Neural cell (in vitro differentiated cells): ENCODE measurements around the gene LUZP1. TPM values are rescaled to one million over a fixed set of nuclear protein-coding genes. Genes with fewer than 3 reads are reported as not detected.

Experiments used
- H2AFZ ChIP-seq: fragments of 200-600, 300-800 bp; sonication (generic), shearing (Covaris generic); 2 replicates; pipeline ENCODE4 v1.6.0; 2014; ENCODE audit warnings: low read depth, mild to moderate bottlenecking, antibody characterized with exemption, low read length, moderate library complexity
- H3F3A ChIP-seq: fragments of 200-600 bp; shearing (Covaris generic); 2 replicates; pipeline ENCODE4 v1.6.1; 2016; ENCODE audit warnings: mild to moderate bottlenecking, moderate library complexity, mixed read lengths, antibody characterized with exemption, low read length; ENCODE audit not compliant: insufficient read depth, poor library complexity, severe bottlenecking
- H3K27ac ChIP-seq: fragments of 200-600, 300-800 bp; sonication (generic), shearing (Covaris generic); 2 replicates; pipeline ENCODE4 v1.5.1; 2014; ENCODE audit warnings: mild to moderate bottlenecking, low read length, moderate library complexity
- H3K27me3 ChIP-seq: fragments of 300-800, 200-600 bp; sonication (generic), shearing (Covaris generic); 2 replicates; pipeline ENCODE4 v1.6.0; 2014; ENCODE audit warnings: mild to moderate bottlenecking, low read depth, low read length, moderate library complexity; ENCODE audit not compliant: insufficient read depth
- H3K36me3 ChIP-seq: fragments of 300-800, 200-600 bp; sonication (generic), shearing (Covaris generic); 2 replicates; pipeline ENCODE4 v1.5.1; 2014; ENCODE audit warnings: mild to moderate bottlenecking, antibody characterized with exemption, low read length, moderate library complexity; ENCODE audit not compliant: insufficient read depth
- H3K4me2 ChIP-seq: fragments of 300-800, 200-600 bp; sonication (generic), shearing (Covaris generic); 2 replicates; pipeline ENCODE4 v1.6.0; 2014; ENCODE audit warnings: mild to moderate bottlenecking, low read length
- H3K4me3 ChIP-seq: fragments of 300-800, 200-600 bp; sonication (generic), shearing (Covaris generic); 2 replicates; pipeline ENCODE4 v1.5.1; 2014; ENCODE audit warnings: mild to moderate bottlenecking, low read length, moderate library complexity
- H3K79me2 ChIP-seq: fragments of 200-600 bp; shearing (Covaris generic); replicated peaks from 2 replicates; pipeline ENCODE4 v1.6.0; 2014; ENCODE audit warnings: mild to moderate bottlenecking, low read length, moderate library complexity; ENCODE audit not compliant: insufficient read depth
- H3K9ac ChIP-seq: fragments of 300-800, 200-600 bp; sonication (generic), shearing (Covaris generic); 2 replicates; pipeline ENCODE4 v1.6.1; 2016; ENCODE audit warnings: mild to moderate bottlenecking, low read length, mixed read lengths
- H3K9me2 ChIP-seq: fragments of 200-600 bp; shearing (Covaris generic); 2 replicates; pipeline ENCODE4 v1.6.1; 2016; ENCODE audit warnings: mild to moderate bottlenecking, low read length, mixed read lengths; ENCODE audit not compliant: insufficient read depth
- H3K9me3 ChIP-seq: fragments of 200-600, 300-800 bp; sonication (generic), shearing (Covaris generic); 2 replicates; pipeline ENCODE4 v1.6.1; 2016; ENCODE audit warnings: mild to moderate bottlenecking, mixed run types, low read length, moderate library complexity, mixed read lengths
- H4K20me1 ChIP-seq: fragments of 200-600 bp; shearing (Covaris generic); 2 replicates; pipeline ENCODE4 v1.6.1; 2016; ENCODE audit warnings: mild to moderate bottlenecking, mixed run types; ENCODE audit not compliant: insufficient read depth
- EP300 ChIP-seq: fragments of 450-650 bp; conservative IDR thresholded peaks from 2 replicates; pipeline ENCODE4 v1.6.1; 2014; ENCODE audit warnings: antibody characterized with exemption, mild to moderate bottlenecking, moderate library complexity; ENCODE audit not compliant: poor library complexity, severe bottlenecking
- EZH2 ChIP-seq: fragments of 200-600, 300-800 bp; shearing (Covaris generic), sonication (generic); IDR thresholded peaks from 2 replicates; pipeline ENCODE4 v1.6.1; 2014; ENCODE audit warnings: antibody characterized with exemption, low read length, borderline replicate concordance, mild to moderate bottlenecking; ENCODE audit not compliant: insufficient read depth, poor library complexity, severe bottlenecking
- MXI1 ChIP-seq: fragments of 450-650 bp; conservative IDR thresholded peaks from 2 replicates; pipeline ENCODE4 v1.6.1; 2014; ENCODE audit warnings: antibody characterized with exemption, mild to moderate bottlenecking; ENCODE audit not compliant: poor library complexity, severe bottlenecking
- POLR2AphosphoS5 ChIP-seq: IDR thresholded peaks from 2 replicates; pipeline ENCODE4 v1.6.1; 2012
- RAD21 ChIP-seq: fragments of 450-650 bp; conservative IDR thresholded peaks from 2 replicates; pipeline ENCODE4 v1.6.1; 2014; ENCODE audit warnings: antibody characterized with exemption, mild to moderate bottlenecking, moderate library complexity
- SMC3 ChIP-seq: fragments of 450-650 bp; conservative IDR thresholded peaks from 2 replicates; pipeline ENCODE4 v1.6.1; 2014; ENCODE audit warnings: antibody characterized with exemption, mild to moderate bottlenecking, moderate library complexity; ENCODE audit not compliant: poor library complexity
- TAF1 ChIP-seq: IDR thresholded peaks from 2 replicates; pipeline ENCODE4 v1.6.1; 2012; ENCODE audit warnings: low read depth
- polyA plus RNA-seq: library from polyadenylated mRNA; depleted of rRNA; stranded (reverse); fragments of >200 nt; gene quantifications from 2 replicates; pipeline ENCODE4 v1.2.3, GENCODE V29; 2014
- TF ChIP-seq, protein P1 (sequence below): fragments of 450-650 bp; IDR thresholded peaks from 2 replicates; pipeline ENCODE4 v1.5.1; 2014; ENCODE audit warnings: antibody characterized with exemption, mild to moderate bottlenecking, moderate library complexity; ENCODE audit not compliant: poor library complexity, severe bottlenecking
- TF ChIP-seq, protein P2 (sequence below): IDR thresholded peaks from 2 replicates; pipeline ENCODE4 v1.6.1; 2012; ENCODE audit warnings: borderline replicate concordance

The LUZP1 gene
- polyA plus RNA-seq, 1 donor from 2014 or later = 2.3 TPM

GRCh38 chr1:23062271-23062670 lies 106.4 kb downstream of the LUZP1 start:
- Histone ChIP-seq H3K9ac (no peak overlapping the region), H3K36me3 (peaks cover 17% of the 10 kb centered on the region)
- TF ChIP-seq POLR2AphosphoS5 (no peak), TAF1 (no peak)
- TF ChIP-seq, protein P1, sequence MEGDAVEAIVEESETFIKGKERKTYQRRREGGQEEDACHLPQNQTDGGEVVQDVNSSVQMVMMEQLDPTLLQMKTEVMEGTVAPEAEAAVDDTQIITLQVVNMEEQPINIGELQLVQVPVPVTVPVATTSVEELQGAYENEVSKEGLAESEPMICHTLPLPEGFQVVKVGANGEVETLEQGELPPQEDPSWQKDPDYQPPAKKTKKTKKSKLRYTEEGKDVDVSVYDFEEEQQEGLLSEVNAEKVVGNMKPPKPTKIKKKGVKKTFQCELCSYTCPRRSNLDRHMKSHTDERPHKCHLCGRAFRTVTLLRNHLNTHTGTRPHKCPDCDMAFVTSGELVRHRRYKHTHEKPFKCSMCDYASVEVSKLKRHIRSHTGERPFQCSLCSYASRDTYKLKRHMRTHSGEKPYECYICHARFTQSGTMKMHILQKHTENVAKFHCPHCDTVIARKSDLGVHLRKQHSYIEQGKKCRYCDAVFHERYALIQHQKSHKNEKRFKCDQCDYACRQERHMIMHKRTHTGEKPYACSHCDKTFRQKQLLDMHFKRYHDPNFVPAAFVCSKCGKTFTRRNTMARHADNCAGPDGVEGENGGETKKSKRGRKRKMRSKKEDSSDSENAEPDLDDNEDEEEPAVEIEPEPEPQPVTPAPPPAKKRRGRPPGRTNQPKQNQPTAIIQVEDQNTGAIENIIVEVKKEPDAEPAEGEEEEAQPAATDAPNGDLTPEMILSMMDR = no peak

DNA sequence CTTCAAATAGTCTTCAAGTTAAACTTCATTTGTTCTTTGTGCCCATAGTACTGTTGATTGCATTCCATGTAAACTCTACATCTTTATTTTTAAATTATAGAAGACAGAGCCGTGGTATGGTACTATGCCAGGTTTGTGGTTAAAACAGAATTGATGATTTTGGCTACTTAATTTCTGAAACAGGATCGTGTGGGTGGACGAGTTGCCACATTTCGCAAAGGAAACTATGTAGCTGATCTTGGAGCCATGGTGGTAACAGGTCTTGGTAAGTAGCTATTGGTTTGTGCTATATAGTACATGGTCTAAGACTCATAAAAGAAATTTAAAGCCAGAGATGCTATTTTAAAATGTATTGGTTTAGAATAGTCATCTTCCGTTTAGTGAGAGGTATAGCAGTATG lies 111.4 kb downstream of the LUZP1 start:
- Histone ChIP-seq H3K27me3 (no peaks in the 10 kb centered on the region), H3F3A (no peaks in the 10 kb centered on the region), H3K9me3 (no peaks in the 10 kb centered on the region), H3K9me2 (no peaks in the 10 kb centered on the region), H3K4me2 (no peak overlapping the region), H3K79me2 (peaks cover 17% of the 10 kb centered on the region), H3K27ac (no peak overlapping the region), H2AFZ (no peak overlapping the region), H3K4me3 (no peak overlapping the region), H4K20me1 (no peaks in the 10 kb centered on the region), H3K9ac (no peak overlapping the region), H3K36me3 (peaks cover 20% of the 10 kb centered on the region)
- TF ChIP-seq TAF1 (no peak), EZH2 (no peak), MXI1 (no peak), RAD21 (no peak), SMC3 (no peak), EP300 (no peak), POLR2AphosphoS5 (no peak)
- TF ChIP-seq, protein P1 = no peak
- TF ChIP-seq, protein P2, sequence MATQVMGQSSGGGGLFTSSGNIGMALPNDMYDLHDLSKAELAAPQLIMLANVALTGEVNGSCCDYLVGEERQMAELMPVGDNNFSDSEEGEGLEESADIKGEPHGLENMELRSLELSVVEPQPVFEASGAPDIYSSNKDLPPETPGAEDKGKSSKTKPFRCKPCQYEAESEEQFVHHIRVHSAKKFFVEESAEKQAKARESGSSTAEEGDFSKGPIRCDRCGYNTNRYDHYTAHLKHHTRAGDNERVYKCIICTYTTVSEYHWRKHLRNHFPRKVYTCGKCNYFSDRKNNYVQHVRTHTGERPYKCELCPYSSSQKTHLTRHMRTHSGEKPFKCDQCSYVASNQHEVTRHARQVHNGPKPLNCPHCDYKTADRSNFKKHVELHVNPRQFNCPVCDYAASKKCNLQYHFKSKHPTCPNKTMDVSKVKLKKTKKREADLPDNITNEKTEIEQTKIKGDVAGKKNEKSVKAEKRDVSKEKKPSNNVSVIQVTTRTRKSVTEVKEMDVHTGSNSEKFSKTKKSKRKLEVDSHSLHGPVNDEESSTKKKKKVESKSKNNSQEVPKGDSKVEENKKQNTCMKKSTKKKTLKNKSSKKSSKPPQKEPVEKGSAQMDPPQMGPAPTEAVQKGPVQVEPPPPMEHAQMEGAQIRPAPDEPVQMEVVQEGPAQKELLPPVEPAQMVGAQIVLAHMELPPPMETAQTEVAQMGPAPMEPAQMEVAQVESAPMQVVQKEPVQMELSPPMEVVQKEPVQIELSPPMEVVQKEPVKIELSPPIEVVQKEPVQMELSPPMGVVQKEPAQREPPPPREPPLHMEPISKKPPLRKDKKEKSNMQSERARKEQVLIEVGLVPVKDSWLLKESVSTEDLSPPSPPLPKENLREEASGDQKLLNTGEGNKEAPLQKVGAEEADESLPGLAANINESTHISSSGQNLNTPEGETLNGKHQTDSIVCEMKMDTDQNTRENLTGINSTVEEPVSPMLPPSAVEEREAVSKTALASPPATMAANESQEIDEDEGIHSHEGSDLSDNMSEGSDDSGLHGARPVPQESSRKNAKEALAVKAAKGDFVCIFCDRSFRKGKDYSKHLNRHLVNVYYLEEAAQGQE = no peak

More at GRCh38 chr1:23062271-23062670, 106.4 kb downstream of the LUZP1 start:
- H3K9me3 ChIP-seq = no peaks in the 10 kb centered on the region
- no peaks in the 10 kb centered on the region for H3K27me3 ChIP-seq
- H4K20me1 ChIP-seq = no peaks in the 10 kb centered on the region
- peaks cover 18% of the 10 kb centered on the region for H3K79me2 ChIP-seq
- H3K4me3 ChIP-seq = no peak overlapping the region
- H3F3A ChIP-seq = no peaks in the 10 kb centered on the region
- H2AFZ ChIP-seq = no peak overlapping the region
- H3K4me2 ChIP-seq = no peak overlapping the region
- H3K9me2 ChIP-seq = no peaks in the 10 kb centered on the region
- no peak overlapping the region for H3K27ac ChIP-seq
